Hematopoietic multipotent progenitor cell (in vitro differentiated cells): ENCODE results near the gene LPA. TPM values are rescaled to one million over a fixed set of nuclear protein-coding genes. Genes with fewer than 3 reads are reported as not detected.
"Not testable (repeated sequence)": the region's sequence is repeated elsewhere in the genome, so short reads cannot be mapped to it uniquely, and the experiment has no call there.

Experiments
- DNase-seq, 3 donors: peaks; one replicate each; pipeline ENCODE4 v3.0.0-alpha.2; 2011 to 2015; ENCODE audit warnings: low read depth in 2 of 3, low spot score in 2 of 3
- total RNA-seq: library from RNA; depleted of rRNA; stranded (reverse); fragments of >200 nt; gene quantifications from one replicate; pipeline ENCODE4 v1.2.3, GENCODE V29; 2012

The LPA gene, protein sequence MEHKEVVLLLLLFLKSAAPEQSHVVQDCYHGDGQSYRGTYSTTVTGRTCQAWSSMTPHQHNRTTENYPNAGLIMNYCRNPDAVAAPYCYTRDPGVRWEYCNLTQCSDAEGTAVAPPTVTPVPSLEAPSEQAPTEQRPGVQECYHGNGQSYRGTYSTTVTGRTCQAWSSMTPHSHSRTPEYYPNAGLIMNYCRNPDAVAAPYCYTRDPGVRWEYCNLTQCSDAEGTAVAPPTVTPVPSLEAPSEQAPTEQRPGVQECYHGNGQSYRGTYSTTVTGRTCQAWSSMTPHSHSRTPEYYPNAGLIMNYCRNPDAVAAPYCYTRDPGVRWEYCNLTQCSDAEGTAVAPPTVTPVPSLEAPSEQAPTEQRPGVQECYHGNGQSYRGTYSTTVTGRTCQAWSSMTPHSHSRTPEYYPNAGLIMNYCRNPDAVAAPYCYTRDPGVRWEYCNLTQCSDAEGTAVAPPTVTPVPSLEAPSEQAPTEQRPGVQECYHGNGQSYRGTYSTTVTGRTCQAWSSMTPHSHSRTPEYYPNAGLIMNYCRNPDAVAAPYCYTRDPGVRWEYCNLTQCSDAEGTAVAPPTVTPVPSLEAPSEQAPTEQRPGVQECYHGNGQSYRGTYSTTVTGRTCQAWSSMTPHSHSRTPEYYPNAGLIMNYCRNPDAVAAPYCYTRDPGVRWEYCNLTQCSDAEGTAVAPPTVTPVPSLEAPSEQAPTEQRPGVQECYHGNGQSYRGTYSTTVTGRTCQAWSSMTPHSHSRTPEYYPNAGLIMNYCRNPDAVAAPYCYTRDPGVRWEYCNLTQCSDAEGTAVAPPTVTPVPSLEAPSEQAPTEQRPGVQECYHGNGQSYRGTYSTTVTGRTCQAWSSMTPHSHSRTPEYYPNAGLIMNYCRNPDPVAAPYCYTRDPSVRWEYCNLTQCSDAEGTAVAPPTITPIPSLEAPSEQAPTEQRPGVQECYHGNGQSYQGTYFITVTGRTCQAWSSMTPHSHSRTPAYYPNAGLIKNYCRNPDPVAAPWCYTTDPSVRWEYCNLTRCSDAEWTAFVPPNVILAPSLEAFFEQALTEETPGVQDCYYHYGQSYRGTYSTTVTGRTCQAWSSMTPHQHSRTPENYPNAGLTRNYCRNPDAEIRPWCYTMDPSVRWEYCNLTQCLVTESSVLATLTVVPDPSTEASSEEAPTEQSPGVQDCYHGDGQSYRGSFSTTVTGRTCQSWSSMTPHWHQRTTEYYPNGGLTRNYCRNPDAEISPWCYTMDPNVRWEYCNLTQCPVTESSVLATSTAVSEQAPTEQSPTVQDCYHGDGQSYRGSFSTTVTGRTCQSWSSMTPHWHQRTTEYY (N-terminal part only)
- total RNA-seq, result not detected

- DNase-seq, result not testable (repeated sequence)
Measured at GRCh38 chr6:160664198-160664597, at the start of gene LPA. LPA (minus strand) TSS chr6:160664275; CDS start chr6:160664214, 61 bp downstream.

GRCh38 chr6:160708993-160709392 is 44.9 kb upstream of the LPA start:
- DNase-seq, result not testable (repeated sequence)

DNA sequence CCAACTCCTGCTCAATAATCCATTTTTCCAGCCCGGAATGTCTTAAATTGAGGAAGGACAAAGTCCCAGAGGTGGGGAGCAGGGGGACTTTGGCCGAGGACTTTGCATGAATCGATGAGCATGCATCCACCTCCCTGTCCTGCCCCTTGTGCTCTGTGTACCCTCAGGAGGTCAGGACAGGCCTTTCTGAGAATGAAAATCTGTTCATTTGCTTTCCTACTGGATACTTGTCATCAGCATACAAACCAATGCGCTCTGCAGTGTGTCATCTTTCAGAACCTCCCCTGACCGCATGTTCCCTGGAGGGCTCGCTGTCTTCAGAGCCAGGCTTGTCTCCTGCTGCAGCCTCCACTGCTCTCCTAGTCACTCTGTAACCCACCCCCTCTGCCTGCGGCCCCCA is 40.6 kb upstream of the LPA start:
- DNase-seq, result not testable (repeated sequence)

GRCh38 chr6:160701918-160702680 is 38.0 kb upstream of the LPA start, which contains the start of gene PLG:
PLG (plus strand) TSS chr6:160702244; CDS start chr6:160702305, 61 bp downstream.
- not testable (repeated sequence) for DNase-seq

GRCh38 chr6:160697826-160698225 is 33.8 kb upstream of the LPA start:
- DNase-seq, result no peak

DNA sequence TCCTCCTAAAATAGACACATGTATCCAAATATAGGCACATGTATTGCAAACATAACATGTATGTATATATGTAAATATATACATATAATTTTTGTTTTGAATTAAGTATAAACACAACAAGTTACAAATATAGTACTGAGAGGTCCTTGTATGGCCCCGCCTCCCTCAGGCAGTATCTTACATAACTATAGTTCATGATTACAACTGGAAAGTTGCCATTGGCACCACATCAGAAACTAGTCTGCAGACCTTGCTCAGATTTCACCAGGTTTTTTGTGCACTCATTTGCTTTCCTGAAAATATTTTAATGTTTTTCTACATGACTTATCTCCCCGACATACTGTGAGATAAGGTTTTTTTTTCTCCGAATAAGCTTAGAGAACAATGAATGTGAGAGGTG is 32.8 kb upstream of the LPA start:
- DNase-seq, result not testable (repeated sequence)

DNA sequence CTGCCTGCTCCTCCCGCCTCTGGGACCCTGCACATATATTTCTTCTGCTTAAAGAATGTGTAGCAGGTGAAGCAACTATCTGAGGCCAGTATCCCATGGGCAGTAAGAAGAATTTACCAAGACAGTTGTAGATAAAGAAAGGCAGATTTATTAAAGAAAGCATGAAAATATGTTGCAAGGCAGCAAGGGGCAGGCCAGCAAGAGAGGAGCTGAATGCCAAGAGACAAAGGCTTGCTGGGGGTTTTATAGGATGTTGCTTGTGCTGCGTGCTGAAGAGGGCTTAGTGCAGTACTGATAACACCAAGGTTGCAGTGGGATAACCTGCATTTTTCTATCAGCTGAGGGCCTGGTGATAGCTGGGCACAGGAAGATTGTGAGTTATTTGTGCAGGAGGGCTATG is 31.5 kb upstream of the LPA start:
- DNase-seq, result not testable (repeated sequence)

DNA sequence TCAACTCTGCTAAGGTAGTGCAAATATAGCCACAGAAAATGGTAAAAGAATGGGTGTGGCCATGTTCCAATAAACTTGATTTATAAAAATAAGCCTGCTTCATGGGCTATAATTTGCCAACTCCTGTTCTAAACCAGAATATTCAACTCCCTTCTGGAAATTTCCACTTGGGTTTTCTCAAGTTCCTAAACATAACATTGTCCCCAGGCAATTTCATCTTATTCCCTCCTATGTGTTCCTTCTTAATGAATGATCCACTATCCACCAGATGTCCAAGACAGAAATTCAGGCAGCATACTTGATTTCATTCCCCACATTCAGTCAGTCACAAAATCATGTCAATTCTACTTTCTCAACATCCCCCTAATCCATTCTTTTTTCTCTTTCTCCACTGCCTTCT is 30.9 kb upstream of the LPA start:
- not testable (repeated sequence) for DNase-seq

- DNase-seq, result no peak
Measured at GRCh38 chr6:160692369-160692959, 28.4 kb upstream of the LPA start.

- DNase-seq, result no peak
Measured at GRCh38 chr6:160691617-160692016, 27.5 kb upstream of the LPA start.

GRCh38 chr6:160690458-160690857 is 26.4 kb upstream of the LPA start:
- DNase-seq, result no peak

- no peak for DNase-seq
Measured at GRCh38 chr6:160685762-160686450, 21.8 kb upstream of the LPA start.

DNA sequence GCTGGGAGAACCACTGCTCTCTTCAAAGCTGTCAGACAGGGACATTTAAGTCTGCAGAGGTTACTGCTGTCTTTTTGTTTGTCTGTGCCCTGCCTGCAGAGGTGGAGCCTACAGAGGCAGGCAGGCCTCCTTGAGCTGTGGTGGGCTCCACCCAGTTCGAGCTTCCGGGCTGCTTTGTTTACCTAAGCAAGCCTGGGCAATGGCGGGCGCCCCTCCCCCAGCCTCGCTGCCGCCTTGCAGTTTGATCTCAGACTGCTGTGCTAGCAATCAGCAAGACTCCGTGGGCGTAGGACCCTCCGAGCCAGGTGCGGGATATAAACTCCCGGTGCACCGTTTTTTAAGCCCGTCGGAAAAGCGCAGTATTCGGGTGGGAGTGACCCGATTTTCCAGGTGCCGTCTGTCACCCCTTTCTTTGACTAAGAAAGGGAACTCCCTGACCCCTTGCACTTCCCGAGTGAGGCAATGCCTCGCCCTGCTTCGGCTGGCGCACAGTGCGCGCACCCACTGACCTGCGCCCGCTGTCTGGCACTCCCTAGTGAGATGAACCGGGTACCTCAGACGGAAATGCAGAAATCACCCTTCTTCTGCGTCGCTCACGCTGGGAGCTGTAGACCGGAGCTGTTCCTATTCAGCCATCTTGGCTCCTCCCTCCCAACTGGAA is 21.2 kb upstream of the LPA start:
- DNase-seq, result not testable (repeated sequence)

GRCh38 chr6:160679402-160679769 is 15.3 kb upstream of the LPA start:
- no peak for DNase-seq

- DNase-seq, result no peak
Measured at GRCh38 chr6:160678744-160679401, 14.8 kb upstream of the LPA start.

DNA sequence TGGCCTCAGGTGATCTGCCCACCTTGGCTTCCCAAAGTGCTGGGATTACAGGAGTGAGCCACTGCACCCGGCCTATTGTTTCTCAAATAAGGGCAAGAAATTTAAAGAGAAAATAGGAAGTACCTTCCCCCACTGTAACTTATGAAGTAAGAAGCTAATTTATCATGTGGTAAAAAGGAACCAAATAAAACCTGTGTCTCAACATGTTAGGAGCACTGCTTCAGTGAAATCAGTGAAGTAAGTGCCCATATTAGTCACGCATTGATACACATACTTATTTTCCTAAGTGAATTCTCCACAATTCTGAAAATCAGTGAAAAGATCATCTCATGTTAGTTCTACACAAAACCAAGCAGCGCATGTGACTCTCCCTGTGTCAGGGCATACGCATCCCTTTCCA is 14.2 kb upstream of the LPA start:
- no peak for DNase-seq

DNA sequence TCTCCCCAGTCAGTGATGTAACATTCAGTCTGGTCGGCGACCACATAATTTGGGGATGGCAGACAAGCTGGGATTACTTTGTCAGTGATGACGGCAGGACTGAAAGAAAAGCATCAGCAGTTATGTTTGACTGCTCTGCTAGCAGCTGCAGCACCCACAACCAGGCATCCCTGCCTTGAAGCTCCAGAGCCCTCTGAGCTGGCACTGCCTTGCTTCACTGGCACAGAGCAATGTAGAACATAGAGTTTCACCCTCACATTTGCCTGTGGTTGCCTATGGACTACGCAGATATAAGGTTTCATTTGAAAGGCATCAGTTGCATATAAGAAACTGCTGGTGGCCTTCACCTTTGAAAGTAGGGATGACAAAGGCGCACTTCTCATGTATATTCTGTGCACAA is 12.3 kb upstream of the LPA start:
- not testable (repeated sequence) for DNase-seq

DNA sequence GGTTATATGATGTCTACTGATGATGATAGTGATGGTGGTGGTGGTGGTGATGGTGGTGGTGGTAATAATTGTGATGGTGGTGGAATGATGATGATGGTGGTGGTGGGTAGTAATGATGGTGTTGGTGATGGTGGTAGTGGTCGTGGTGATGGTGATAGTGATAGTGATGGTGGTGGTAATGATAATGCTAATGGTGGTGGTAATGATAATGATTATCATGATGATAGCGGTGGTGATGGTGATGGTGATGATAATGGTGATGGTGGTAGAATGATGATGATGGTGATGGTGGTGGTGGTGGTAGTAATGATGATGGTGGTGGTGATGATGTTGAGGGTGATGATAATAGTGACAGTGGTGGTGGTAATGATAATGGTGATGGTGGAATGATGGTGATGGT is 4.5 kb upstream of the LPA start:
- no peak for DNase-seq
